IMR-90 (cell line): ENCODE results near the gene AUNIP.

Source experiments
- BHLHE40 ChIP-seq: fragments of 150-350 bp; IDR thresholded peaks from 2 replicates; pipeline ENCODE4 v1.6.1; 2016; ENCODE audit warnings: mild to moderate bottlenecking, low read depth, low read length
- CEBPB ChIP-seq: IDR thresholded peaks from 2 replicates; pipeline ENCODE4 v1.6.1; 2012; ENCODE audit warnings: low read depth, low read length, improper control_type of control experiment
- FOS ChIP-seq: fragments of 150-350 bp; IDR thresholded peaks from 2 replicates; pipeline ENCODE4 v1.6.1; 2016; ENCODE audit warnings: low read depth, low read length
- MAFK ChIP-seq: IDR thresholded peaks from 2 replicates; pipeline ENCODE4 v1.6.1; 2012; ENCODE audit warnings: low read depth, low read length, improper control_type of control experiment
- MAZ ChIP-seq: IDR thresholded peaks from 2 replicates; pipeline ENCODE4 v1.6.1; 2012; ENCODE audit warnings: low read depth, mild to moderate bottlenecking, low read length, improper control_type of control experiment, moderate library complexity, borderline replicate concordance
- NFE2L2 ChIP-seq: fragments of 150-350 bp; IDR thresholded peaks from 2 replicates; pipeline ENCODE4 v1.6.1; 2016; ENCODE audit warnings: low read depth, mild to moderate bottlenecking, low read length
- POLR2A ChIP-seq: IDR thresholded peaks from 2 replicates; pipeline ENCODE4 v1.6.1; 2012; ENCODE audit warnings: mild to moderate bottlenecking, low read depth, low read length
- RAD21 ChIP-seq: IDR thresholded peaks from 2 replicates; pipeline ENCODE4 v1.6.1; 2012; ENCODE audit warnings: low read length, improper control_type of control experiment
- SMC3 ChIP-seq: fragments of 150-350 bp; IDR thresholded peaks from 2 replicates; pipeline ENCODE4 v1.6.1; 2016; ENCODE audit warnings: low read depth, mild to moderate bottlenecking, antibody characterized with exemption, low read length, moderate library complexity
- USF2 ChIP-seq: fragments of 150-350 bp; IDR thresholded peaks from 2 replicates; pipeline ENCODE4 v1.6.1; 2017; ENCODE audit warnings: mild to moderate bottlenecking, antibody characterized with exemption, low read length, low read depth
- TF ChIP-seq, protein P1 (sequence below): conservative IDR thresholded peaks from 2 replicates; pipeline ENCODE4 v1.5.1; 2012; ENCODE audit warnings: mild to moderate bottlenecking, low read depth, low read length, improper control_type of control experiment
- TF ChIP-seq, protein P2 (sequence below): fragments of 150-350 bp; IDR thresholded peaks from 2 replicates; pipeline ENCODE4 v1.6.1; 2016; ENCODE audit warnings: low read depth, mild to moderate bottlenecking, low read length, moderate library complexity, borderline replicate concordance

- TF ChIP-seq, protein P1, sequence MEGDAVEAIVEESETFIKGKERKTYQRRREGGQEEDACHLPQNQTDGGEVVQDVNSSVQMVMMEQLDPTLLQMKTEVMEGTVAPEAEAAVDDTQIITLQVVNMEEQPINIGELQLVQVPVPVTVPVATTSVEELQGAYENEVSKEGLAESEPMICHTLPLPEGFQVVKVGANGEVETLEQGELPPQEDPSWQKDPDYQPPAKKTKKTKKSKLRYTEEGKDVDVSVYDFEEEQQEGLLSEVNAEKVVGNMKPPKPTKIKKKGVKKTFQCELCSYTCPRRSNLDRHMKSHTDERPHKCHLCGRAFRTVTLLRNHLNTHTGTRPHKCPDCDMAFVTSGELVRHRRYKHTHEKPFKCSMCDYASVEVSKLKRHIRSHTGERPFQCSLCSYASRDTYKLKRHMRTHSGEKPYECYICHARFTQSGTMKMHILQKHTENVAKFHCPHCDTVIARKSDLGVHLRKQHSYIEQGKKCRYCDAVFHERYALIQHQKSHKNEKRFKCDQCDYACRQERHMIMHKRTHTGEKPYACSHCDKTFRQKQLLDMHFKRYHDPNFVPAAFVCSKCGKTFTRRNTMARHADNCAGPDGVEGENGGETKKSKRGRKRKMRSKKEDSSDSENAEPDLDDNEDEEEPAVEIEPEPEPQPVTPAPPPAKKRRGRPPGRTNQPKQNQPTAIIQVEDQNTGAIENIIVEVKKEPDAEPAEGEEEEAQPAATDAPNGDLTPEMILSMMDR = peak; percentile 88
- peak; percentile 36; the same call in 1 of the 2 replicates for TF ChIP-seq POLR2A
- TF ChIP-seq, protein P2, sequence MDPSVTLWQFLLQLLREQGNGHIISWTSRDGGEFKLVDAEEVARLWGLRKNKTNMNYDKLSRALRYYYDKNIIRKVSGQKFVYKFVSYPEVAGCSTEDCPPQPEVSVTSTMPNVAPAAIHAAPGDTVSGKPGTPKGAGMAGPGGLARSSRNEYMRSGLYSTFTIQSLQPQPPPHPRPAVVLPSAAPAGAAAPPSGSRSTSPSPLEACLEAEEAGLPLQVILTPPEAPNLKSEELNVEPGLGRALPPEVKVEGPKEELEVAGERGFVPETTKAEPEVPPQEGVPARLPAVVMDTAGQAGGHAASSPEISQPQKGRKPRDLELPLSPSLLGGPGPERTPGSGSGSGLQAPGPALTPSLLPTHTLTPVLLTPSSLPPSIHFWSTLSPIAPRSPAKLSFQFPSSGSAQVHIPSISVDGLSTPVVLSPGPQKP = no peak
- TF ChIP-seq SMC3 = peak; percentile 76
- TF ChIP-seq MAZ = peak; percentile 53; the same call in 1 of the 2 replicates
- TF ChIP-seq BHLHE40 = no peak
- no peak for TF ChIP-seq CEBPB
- no peak for TF ChIP-seq USF2
- TF ChIP-seq RAD21 = peak; percentile 92
- TF ChIP-seq NFE2L2 = no peak
- TF ChIP-seq MAFK = no peak
- TF ChIP-seq FOS = no peak
Measured at GRCh38 chr1:25810341-25811299, 48.6 kb downstream of the AUNIP start.
